Body of pancreas (tissue), 4 donors: ENCODE measurements around the gene STMP1. TPM values are rescaled to one million over a fixed set of nuclear protein-coding genes. Genes with fewer than 3 reads are reported as not detected.

ENCODE experiments used
- ATAC-seq: fragments of 150-250 bp; one replicate; pipeline ENCODE4 v1.9.1; 2016
- DNase-seq, 4 donors: peaks; one replicate each; pipeline ENCODE4 v3.0.0-alpha.2; 2019
- H3K27ac ChIP-seq, 4 donors: fragments of 200-600 bp; sonication (generic); 1 replicate in 3 of 4; 2 replicates in 1 of 4; pipeline versions ENCODE4 v1.5.1 to v1.6.1; 2016 to 2019; ENCODE audit warnings: mild to moderate bottlenecking in 1 of 4, mixed read lengths in 1 of 4, moderate library complexity in 1 of 4
- H3K27me3 ChIP-seq, 2 donors: fragments of 200-600 bp; sonication (generic); one replicate each; pipeline ENCODE4 v1.6.0; 2016; ENCODE audit warnings: mild to moderate bottlenecking in 1 of 2
- H3K36me3 ChIP-seq, 2 donors: fragments of 200-600 bp; sonication (generic); replicated peaks in 1 of 2; 2 replicates each; pipeline ENCODE4 v1.5.1; 2016; ENCODE audit warnings: low read depth in 2 of 2; ENCODE audit not compliant: insufficient read depth in 1 of 2
- H3K4me1 ChIP-seq: fragments of 200-600 bp; sonication (generic); one replicate; pipeline ENCODE4 v1.6.0; 2016
- H3K4me3 ChIP-seq, 2 donors: fragments of 200-600 bp; sonication (generic); 1 replicate in 1 of 2; 2 replicates in 1 of 2; pipeline ENCODE4 v1.5.1; 2016 to 2019
- H3K9me3 ChIP-seq, 3 donors: fragments of 200-600 bp; sonication (generic); 1 replicate in 2 of 3; 2 replicates in 1 of 3; pipeline ENCODE4 v1.5.1; 2016
- POLR2A ChIP-seq, 3 donors: fragments of 450-650 bp; IDR thresholded peaks; one replicate each; pipeline ENCODE4 v1.6.1; 2016; ENCODE audit warnings: antibody characterized with exemption in 3 of 3, mild to moderate bottlenecking in 2 of 3
- WGBS, 2 donors: methylation state at CpG; one replicate each; pipeline ENCODE4 v1.1.5; 2017; 5-methylcytosine and 5-hydroxymethylcytosine counted together
- intact Hi-C: fragments of 100-400 bp; cut with DNase I; formaldehyde crosslinking; loops from one replicate; pipeline ENCODE4 v1.15.1; 2023
- small RNA-seq: library from RNA; depleted of rRNA; stranded (forward); fragments of <200 nt; gene quantifications from one replicate; pipeline ENCODE3, GENCODE V24; 2016
- total RNA-seq, 2 donors: library from RNA; depleted of rRNA; stranded (reverse); fragments of >200 nt; gene quantifications; one replicate each; pipeline ENCODE4 v1.1.0, GENCODE V29; 2016
- TF ChIP-seq, protein P1 (sequence below), 7 experiments: fragments of 450-650 bp in 4 of 7; fragments of 200-600 bp in 3 of 7; sonication (generic) in 3 of 7; IDR thresholded peaks; one replicate each; pipeline ENCODE4 v1.5.1; 2016 to 2019; ENCODE audit warnings: antibody characterized with exemption in 7 of 7

Gene STMP1
- total RNA-seq, 2 donors from 2014 or later: 10.5 to 15.6 TPM

DNA sequence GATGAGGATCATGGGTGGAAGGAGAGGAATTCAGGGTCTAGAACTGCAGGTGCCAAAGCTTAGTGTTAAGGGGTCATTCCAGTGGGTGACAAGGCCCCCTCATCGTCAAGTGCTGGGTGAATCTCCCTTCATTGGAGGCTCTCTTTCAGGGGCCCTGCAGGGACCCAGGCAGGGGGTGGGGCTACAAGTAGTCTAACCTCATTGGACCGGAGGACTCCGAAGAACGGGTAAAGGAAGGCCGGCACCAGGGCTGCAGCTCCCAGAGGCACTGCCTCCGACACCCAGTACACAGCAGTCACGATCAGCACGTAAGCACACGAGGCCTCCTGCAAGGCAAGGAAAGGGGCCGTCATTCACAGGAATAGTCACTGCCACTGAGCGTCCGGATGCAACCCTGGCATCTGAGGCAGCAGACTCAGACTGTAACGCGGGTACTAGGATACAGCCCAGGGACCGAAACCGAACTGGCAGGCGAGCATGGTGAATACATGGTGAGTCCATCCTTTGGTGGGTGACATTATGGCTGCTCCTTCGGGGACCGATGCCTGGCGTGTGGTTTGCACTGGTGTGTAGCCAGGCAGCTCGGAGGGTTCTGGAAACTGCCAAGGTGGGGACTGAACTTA is 59.0 kb downstream of the STMP1 start:
- Histone ChIP-seq H3K4me1 (no peaks in the 10 kb centered on the region), H3K27me3 (no peaks in the 10 kb centered on the region), H3K9me3 (no peaks in the 10 kb centered on the region), H3K36me3 (no peaks in the 10 kb centered on the region), H3K27ac (no peak overlapping the region), H3K4me3 (no peak overlapping the region)
- TF ChIP-seq POLR2A (IDR thresholded peaks at IDR 0.05): no peak
- TF ChIP-seq, protein P1, sequence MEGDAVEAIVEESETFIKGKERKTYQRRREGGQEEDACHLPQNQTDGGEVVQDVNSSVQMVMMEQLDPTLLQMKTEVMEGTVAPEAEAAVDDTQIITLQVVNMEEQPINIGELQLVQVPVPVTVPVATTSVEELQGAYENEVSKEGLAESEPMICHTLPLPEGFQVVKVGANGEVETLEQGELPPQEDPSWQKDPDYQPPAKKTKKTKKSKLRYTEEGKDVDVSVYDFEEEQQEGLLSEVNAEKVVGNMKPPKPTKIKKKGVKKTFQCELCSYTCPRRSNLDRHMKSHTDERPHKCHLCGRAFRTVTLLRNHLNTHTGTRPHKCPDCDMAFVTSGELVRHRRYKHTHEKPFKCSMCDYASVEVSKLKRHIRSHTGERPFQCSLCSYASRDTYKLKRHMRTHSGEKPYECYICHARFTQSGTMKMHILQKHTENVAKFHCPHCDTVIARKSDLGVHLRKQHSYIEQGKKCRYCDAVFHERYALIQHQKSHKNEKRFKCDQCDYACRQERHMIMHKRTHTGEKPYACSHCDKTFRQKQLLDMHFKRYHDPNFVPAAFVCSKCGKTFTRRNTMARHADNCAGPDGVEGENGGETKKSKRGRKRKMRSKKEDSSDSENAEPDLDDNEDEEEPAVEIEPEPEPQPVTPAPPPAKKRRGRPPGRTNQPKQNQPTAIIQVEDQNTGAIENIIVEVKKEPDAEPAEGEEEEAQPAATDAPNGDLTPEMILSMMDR (IDR thresholded peaks at IDR 0.05): no peak
- WGBS, 2 donors: 87 to 91% methylated on average over 10 to 21 of the region's 21 CpGs
- ATAC-seq: no peak
- no peak for DNase-seq
- intact Hi-C loops: no loop called here

DNA sequence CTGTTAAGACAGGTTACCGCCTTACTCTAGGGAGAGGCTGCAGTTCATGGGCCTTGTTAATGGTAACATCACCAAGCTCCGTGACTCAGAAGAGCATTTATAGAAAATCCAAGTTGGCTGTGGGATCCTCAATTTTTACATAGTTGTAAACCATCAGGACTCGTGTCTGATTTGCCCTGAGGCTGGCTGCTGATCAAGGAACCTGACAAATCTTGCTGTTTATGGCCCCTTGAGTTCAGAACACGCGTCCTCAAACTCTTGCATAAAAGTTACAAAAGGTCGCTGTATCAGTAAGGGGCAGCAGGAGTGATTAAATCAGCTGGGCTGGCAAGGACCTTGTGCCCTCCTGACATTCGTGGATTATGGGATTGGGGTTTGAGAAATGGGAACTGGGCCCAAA is 61.1 kb downstream of the STMP1 start:
- no peaks in the 10 kb centered on the region for H3K9me3 ChIP-seq
- H3K27ac ChIP-seq: no peak overlapping the region
- TF ChIP-seq, protein P1 (IDR thresholded peaks at IDR 0.05): no peak
- no peak for TF ChIP-seq POLR2A (IDR thresholded peaks at IDR 0.05)
- intact Hi-C loops: no loop called here
- H3K4me1 ChIP-seq: no peaks in the 10 kb centered on the region
- DNase-seq (no peak), ATAC-seq (no peak)
- H3K4me3 ChIP-seq: no peak overlapping the region
- WGBS, 2 donors: 77 to 84% methylated on average over 7 of the region's 7 CpGs
- no peaks in the 10 kb centered on the region for H3K27me3 ChIP-seq
- no peaks in the 10 kb centered on the region for H3K36me3 ChIP-seq

Small RNA genes within 50 kb of the gene (small RNA-seq; reads per million reads assigned to genes)
- not detected for gene RNU6-1154P

Other genes with a start within 250 kb of the STMP1 start
- gene CNOT4, start 152.4 kb upstream of the STMP1 start, total RNA-seq: 10 to 100 TPM; 11.9 to 12.2 TPM
- 10 to 100 TPM; 13.7 to 24.4 TPM for gene NUP205, start 104.6 kb upstream of the STMP1 start, total RNA-seq
- not detected for gene SLC13A4, start 65.7 kb downstream of the STMP1 start, total RNA-seq
- gene FAM180A, start 86.3 kb downstream of the STMP1 start, total RNA-seq: 1 to 10 TPM in 1 of 2 donors, not detected in 1; 3.1 TPM